Peyer's patch (tissue), 4 donors: ENCODE measurements around the gene SURF2.
A peak's percentile ranks its signal among the peaks of the same experiment; 100 is the strongest.

Experiments used
- POLR2A ChIP-seq, 2 donors: fragments of 450-650 bp; IDR thresholded peaks; one replicate each; pipeline ENCODE4 v1.5.1; 2017; ENCODE audit warnings: antibody characterized with exemption in 2 of 2, mild to moderate bottlenecking in 2 of 2, moderate library complexity in 2 of 2
- TF ChIP-seq, protein P1 (sequence below), 6 experiments: fragments of 450-650 bp in 4 of 6; fragments of 200-600 bp in 2 of 6; sonication (generic) in 1 of 6; IDR thresholded peaks; one replicate each; pipeline ENCODE4 v1.5.1; 2017 to 2019; ENCODE audit warnings: antibody characterized with exemption in 6 of 6, mild to moderate bottlenecking in 3 of 6, moderate library complexity in 1 of 6

- TF ChIP-seq, protein P1, sequence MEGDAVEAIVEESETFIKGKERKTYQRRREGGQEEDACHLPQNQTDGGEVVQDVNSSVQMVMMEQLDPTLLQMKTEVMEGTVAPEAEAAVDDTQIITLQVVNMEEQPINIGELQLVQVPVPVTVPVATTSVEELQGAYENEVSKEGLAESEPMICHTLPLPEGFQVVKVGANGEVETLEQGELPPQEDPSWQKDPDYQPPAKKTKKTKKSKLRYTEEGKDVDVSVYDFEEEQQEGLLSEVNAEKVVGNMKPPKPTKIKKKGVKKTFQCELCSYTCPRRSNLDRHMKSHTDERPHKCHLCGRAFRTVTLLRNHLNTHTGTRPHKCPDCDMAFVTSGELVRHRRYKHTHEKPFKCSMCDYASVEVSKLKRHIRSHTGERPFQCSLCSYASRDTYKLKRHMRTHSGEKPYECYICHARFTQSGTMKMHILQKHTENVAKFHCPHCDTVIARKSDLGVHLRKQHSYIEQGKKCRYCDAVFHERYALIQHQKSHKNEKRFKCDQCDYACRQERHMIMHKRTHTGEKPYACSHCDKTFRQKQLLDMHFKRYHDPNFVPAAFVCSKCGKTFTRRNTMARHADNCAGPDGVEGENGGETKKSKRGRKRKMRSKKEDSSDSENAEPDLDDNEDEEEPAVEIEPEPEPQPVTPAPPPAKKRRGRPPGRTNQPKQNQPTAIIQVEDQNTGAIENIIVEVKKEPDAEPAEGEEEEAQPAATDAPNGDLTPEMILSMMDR (IDR thresholded peaks at IDR 0.05): peak in 2 of 6 experiments; percentile 14 to 43
- TF ChIP-seq POLR2A (IDR thresholded peaks at IDR 0.05): peak; percentile 67 to 82
Measured at GRCh38 chr9:133335924-133336811, 20.2 kb upstream of the SURF2 start, which contains the start of gene SURF6.
